Stimulated activated CD8-positive, alpha-beta memory T cell treated with anti-CD3 and anti-CD28 coated beads, Interleukin-15, amount 100 ng/mL, for 1 hour (primary cell): ENCODE measurements around the gene HHATL.

Source experiments
- DNase-seq: peaks from one replicate; pipeline ENCODE4 v3.0.0-alpha.2; 2020; ENCODE audit warnings: low read depth

The HHATL gene

DNA sequence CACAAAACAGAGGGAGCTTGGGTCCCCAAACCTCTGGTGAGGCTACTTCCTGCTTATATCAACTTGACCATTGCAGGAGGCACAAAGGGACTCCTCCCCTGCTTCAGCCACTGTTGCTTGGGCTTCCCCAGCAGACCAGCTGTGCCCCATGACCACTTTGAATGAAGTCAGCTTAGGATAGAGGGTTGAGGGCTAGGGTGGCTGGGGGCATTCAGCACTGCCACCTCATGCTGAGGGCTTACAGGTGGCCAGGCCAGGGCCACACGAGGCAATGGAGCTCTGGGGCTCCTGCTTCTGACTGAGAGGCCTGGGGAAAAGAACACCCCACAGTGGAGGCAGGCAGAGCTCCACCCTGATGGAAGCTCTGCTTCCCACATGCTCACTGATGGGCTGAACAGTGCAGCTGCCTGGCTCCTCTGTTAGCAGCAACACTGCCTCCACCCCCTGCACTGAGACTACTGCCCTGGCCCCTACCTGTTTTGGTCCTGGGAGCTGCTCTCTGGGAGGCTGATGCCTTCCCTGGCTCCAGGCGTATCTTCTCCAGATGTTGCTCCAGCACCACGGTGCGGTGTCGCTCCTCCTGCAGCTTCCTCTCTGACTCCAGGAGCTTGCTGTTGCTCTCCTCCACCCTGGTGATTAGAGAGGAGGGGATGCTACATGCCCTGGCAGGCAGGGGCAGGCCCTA lies 10.2 kb upstream of the HHATL start:
- no peak for DNase-seq

DNA sequence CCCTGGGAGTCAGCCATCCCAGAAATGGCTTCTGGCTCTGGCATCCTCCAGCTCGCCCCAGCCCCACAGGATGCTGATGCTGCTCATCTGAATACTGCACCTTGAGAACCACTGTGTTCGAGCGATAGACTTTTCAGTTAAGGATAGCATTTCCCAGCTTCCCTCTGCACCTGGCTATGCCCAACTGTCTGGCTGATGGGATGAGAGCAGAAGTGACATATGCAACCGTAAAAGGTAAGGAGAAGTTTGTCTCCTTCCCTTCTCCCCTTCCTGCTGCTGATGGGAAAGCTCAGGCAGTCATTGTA lies 9.7 kb upstream of the HHATL start:
- no peak for DNase-seq

DNA sequence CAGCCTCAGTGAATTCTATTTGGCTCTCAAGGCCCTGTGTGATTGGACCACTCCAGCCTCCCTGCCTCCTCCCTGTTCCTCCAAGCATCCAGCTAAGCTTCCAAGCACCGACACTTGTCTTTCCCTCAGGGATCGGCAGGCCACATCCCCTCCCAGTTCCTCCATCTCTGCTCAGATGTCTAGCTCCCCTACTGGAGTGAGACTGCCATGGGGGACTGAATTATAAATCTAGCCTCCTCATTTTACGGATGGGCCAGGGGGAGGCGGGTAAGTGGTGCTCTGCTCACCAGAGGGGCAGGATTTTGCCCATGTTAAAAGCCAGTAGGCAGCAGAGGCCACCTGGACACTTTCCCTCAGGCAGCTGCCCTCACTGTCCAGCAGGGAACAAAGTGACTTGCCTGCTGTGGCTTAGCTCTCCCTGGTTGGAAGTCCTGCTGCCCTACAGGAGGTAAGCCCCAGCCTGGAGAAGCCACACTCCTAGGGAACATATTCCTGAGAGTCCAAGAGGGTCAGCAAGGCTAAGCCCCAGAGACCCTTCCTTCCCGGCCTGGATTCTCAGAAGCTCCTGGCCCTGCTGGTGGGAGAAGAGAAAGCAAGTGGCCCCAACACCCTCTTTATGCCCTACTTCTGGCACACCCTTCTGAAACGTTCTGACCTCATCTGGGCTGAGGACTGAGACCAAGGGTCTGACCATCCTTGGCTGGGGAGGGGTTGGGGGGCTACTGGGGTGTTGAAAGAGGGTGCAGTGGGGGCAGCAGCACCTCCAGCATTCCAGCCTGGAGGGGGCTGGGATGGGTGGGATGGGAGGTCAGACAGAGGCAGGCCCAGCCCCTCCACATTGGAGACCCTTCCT lies 9.1 kb upstream of the HHATL start:
- DNase-seq, result no peak

DNA sequence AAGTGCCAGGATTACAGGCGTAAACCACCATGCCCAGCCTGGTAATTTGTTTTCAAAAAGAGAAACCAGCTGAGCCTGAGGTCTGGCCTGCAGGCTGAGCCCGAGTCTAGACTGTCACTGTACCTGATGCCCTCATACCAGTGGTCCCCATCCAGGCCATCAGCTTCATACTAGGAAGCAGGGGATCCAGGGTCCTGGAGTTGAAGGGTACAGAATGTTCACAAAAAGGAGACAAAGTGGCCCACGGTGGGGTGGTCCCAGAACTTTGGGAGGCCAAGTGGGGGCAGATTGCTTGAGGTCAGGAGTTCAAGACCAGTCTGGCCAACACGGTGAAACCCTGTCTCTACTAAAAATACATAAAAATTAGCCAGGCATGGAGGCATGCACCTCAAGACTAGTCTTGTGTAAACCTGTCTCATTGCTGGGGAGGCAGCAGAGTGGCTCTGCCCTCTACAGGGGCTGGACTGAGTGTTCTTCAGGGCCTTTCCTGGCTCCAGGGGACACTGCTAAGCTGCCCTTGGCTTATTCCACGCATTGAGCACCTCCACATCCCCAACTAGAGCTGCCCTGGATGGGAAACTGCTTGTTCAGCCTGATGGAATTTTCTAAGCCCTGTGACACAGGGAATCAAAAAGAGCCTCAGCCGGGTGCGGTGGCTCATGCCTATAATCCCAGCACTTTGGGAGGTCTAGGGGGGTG lies 7.9 kb upstream of the HHATL start:
- no peak for DNase-seq

DNA sequence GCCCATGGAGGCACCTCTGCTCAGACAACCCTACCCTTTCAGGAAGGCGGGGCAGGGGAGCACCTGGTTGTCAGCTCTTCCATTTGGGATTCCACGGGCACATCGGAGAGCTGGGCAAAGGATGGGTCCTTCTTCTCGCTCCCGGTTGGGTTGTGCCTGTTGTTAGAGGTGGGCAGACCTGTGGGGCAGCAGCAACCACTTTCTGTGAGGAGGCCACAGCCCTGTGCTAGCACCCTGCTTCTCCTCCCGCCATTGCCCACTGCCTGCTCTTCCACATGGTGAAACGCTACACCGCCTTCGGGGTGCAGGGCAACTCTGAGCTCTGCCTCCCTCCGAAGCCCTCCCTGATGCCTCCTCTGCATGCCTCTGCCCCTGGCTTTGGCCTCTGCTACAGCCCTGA lies 7.0 kb upstream of the HHATL start:
- DNase-seq, result no peak

DNA sequence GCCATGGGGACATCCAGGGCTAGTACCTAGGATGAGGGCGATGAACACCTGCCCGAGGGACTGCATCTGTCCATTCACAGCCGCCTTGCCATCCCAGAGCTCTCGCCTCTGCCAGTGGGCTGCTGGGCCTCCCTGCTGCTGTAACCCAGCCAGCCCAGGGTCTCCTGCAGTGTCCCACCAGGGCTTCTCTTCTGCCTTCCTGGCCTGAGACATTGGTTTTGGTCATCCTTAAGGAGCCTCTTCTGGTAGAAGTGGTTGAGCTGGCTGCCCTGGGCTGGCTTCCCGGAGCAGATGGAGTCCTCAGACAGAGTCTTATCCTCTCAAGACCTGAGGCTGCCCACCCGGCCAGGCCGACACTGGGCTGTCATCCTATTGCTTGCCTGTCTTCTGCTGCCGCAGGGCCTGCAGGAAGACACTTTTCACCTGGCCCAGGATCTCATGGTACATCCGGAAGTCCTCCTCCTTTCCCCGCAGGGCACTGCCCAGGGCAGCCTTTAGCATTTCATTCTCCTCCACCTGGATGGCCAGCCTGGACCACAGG lies 6.1 kb upstream of the HHATL start:
- DNase-seq, result no peak

DNA sequence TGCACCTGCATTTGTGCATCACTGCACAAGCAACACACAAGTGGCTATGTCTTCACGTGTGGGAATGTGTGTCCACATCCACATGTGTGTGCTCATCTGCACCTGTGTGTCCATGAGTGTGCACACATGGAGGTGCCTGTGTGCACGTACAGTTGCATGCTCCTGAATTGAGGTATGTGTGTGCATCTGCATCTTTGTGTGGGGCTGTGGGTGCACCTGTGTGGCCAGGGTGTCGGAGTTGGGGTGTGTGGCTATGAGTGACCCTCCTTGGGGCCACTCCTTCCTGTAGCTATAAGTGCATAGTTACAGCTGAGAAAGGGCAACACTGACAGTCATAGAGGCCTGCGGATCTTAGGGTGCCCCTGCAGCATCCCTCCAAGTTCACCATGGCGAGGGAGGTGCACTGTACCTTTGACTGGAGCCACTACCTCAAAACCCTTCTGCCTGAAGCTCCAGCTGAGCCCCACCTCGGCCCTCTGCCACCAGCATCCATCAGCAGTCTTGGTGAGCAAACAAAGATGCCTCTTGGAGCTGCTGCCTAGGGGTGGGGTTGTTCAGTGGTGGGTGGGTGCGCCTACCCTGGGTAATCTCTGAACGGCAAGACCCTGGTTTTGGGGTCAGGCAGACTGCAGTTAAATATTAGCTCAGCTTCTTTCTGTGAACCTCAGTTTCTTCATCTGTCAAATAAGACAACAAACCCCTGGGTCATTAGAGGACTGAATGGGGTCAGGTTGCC lies 5.2 kb upstream of the HHATL start:
- no peak for DNase-seq

DNA sequence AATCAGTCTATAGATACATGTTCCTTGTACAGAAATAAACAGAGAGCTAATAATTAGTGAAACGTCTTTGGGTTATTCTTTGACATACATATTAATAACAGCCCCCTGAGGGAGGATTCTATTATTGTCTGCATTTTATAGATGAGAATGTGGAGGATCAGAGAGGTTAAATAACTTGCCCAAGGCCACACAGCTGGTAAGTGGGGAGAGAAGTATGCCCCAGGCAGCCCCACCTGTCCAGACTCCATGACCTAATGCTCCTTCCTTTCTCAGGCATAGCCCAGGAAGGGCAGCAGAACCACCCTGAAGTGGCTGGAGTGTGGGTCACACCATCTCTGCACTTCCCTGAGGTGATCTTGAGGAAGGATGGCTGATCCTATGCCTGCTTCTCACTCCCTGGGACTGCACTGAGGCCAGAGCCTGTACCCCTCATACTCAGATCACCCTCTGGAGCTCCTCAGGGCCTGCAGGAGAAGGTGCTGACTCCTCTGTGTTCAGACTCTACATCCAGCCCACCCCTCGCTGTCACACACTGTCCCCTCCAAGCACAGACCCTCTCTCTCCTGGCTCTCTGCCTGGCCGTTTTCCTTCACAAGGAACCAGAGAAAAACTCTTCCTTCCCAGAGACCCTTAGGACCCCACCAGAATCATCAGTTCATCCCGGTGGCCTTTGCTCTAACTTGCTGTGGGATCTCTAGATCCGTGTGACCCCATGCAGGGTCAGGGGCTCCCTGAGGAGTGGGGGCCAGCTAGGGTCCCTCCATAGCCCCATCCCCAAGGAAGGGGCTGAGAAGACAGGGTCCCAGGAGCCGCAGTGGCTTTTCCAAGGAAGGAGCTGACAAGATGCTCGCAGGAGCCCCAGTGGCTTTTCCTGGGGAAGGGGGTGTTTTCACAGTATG lies 4.4 kb upstream of the HHATL start:
- DNase-seq, result no peak

DNA sequence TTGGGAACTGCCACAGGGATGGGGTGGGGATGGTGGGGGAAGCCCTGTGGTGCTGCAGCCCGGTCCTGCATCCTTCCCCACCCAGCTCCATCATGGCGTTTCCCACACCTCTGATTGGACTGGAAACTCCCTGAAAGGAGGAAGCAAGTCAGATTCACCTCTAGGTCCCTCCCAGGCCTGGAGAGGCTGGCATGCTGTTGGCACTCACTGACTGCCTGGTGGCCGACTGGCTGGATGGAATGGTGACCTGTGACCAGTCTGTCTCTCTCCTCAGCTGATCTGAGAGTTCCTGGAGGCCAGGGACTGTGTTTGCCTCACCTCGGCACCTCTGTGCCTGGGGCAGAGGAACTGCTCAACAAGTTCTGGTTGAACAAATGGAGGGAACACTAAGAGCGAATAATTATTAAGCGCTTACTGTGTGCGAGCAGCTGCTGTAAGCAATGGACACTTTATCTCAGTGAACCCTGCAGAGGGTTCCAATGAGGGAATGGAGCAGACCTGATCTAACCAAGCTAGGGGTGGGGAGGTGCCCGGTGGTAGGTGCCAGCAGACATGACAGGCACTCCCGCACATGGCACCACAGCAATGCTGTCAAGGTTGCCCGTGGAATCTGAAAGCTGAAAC lies 3.5 kb upstream of the HHATL start:
- no peak for DNase-seq

DNA sequence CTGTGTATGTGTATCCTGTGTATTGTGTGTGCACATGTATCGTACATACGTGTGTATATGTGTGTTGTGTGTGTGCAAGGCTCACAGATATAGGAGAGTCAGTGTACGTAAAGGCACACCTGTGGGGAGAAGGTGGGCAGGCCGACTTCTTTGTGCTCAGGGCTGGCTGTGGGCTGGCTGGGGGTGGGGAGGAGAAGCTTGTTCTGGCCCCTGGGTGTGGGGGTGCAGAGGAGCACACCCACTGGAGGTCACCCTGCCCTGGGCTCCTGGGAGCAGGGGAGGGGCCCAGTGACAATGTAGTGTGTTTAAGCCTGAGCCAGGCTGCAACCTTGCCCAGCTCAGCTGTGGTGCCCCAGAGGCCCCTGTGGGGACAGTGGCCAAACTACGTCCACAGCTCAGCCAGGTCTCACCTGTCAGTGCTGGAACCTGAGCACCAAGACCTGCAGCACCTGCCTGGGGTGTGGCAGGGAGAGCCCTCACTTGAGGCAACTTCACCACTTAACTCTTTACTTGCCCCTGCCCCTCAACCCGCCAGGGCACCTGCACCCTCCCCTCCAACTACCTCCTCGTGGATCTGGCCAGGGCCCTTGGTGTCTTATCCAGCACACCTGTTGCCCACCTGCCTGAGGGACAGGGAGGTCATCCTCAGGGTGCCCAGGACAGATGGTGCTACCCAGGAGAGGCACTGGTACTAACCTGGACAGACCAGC lies 2.6 kb upstream of the HHATL start:
- DNase-seq, result no peak

DNA sequence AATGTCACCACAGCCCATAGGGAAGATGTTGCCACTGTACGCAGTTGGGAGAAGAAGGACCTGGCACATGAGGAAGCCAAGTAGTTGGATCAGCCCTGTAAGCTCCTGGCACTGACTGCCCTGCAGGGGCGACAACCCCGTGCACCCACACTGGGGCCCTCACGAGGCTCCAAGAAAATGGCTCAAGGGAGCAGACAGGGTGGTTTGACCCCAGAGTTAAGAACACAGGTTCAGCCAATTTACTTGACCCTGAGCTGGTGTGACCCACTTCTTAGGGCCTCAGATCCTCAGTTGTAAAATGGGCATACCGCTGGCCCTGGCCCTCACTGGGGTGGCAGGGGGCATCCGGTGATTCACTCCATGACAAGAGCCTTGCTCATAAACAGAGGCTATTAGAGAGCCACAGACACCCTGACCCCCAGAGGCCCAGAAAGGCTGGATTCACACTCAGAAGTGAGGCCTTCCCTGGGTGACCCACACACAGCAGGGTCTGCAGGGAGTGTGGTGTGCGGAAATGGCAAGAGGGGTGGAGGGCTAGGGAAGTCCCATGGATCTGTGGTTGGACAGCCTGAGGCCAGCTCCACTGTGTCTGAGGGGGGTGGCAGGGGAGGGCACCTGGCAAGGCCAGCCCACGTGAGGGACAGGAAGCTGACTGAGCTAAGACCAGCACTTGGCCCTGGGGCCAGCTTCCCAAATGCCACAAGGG lies 1.7 kb upstream of the HHATL start:
- no peak for DNase-seq

DNA sequence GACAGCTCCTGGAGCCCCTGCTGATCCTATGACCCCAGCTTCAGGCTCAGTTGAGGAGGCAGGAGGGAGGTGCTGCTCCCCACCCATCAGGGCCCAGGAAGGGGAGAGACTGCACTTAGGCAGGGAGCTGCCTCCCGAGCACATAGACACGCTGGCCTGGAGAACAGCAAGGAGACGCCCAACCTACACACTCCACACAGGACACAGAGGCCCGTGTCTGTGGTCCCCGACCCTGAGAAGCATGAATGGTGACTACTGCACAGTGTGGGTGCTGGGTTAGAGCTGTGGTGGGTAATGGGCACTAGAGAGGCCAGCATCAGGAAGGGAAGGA lies 1.1 kb upstream of the HHATL start:
- DNase-seq, result no peak

DNA sequence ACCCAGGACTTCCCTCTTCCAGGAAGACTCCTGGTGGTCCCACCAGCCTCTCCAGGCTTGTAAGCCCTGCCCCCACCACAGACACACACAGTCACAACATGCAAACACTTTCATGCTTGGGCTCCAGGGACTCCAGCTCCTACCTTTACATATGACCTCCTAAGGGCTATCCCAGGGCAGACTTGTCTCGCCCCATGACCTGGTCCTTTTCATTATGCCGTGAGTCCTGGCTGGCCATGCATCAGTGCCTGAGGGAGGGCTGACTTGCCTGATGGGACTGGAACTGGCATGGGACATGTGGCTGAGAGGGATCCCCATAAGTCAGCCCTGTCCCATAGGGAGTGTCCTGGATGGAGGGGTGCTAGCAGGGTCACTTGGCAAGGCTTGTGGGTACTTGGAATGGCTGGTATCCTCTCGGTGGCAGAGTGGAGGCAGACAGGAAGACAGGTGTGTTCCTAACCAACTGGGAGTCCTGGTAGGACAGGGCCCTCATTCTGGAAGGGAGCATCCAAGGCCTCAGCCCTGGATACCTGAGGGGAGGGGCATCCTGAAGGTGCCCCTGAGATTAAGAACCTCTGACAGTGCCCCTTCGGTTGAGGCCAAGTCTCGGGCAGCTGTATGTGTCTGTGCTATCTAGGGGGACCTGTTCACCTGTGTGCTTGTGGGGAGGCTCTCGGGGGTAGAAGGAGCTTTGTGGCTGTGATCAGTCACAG lies 540 bp upstream of the HHATL start:
- no peak for DNase-seq

DNA sequence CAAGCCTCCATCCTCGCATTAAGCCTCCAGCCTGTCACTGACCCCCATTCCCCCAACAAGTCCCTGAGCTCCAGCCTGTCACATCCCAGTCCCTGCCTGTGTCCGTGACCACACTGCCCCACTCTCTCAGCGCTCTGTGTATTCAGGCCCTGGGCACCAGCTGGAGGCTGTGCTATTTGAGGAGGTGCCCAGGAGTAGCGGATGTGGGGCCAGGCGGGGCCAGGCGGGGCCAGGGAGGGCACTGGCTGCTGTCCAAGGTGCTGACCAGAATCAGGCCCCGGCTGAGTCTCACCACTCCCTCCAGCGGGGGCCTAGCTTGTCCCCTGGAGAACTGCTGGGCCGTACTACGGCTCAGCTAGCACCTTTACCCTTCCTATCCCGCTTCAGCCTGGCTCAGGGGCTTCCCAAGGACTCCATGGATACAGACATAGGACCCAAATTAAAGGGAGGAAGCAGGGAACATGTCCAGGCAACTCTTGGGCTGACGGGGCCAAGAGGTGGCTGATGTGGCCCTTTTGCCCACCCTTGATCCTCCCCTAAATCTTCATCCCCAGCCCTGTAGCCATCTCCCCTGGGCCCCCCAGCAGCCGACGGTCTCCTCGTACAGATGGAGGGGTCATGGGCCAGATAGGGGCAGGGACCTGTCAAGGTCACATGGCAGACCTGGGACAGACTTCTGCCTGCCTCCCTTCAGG lies 1.1 kb downstream of the HHATL start:
- DNase-seq, result peak; percentile 8

DNA sequence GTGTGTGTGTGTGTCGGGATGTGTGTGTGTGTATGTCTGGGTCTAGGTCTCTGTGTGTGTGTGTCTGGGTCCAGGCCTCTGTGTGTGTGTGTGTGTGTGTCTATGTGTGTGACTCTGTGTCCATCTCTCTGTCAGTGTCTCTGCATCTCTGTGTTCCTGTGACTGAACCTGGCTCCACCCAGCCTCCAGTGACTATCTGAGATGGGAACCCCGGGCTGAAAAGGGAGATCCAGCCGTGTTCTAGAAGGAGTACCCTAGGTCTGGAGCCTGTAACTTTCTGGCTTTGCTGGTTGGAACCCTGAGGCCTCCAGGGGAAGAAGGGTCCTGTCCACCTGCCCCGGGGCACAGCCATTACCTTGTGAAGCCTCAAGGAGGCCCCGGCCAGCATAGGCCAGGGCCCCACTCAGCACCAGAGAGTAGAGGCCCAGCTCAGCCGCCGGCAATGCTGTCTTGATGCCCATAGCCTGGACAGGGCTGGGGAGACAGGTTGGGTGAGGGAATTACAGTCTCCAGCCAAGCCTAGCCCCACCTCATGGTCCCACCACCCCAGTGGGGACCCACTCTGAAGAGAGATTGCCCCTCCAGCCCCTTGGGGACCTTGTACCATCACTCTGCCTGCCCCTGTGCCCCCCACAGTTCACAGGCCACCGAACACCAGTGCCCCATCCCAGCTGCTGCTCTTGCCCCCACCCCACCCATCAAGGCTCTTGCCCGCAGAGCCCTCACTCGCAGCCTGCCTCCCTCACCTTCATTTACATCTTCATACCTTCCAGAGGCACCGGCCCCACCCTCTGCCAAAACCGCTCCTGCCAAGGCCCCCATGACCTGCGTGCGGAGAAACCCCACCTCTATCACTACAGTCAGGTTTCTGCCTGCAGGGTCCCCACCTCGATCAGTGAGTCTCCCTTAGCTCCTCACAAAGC lies 2.0 kb downstream of the HHATL start:
- no peak for DNase-seq

DNA sequence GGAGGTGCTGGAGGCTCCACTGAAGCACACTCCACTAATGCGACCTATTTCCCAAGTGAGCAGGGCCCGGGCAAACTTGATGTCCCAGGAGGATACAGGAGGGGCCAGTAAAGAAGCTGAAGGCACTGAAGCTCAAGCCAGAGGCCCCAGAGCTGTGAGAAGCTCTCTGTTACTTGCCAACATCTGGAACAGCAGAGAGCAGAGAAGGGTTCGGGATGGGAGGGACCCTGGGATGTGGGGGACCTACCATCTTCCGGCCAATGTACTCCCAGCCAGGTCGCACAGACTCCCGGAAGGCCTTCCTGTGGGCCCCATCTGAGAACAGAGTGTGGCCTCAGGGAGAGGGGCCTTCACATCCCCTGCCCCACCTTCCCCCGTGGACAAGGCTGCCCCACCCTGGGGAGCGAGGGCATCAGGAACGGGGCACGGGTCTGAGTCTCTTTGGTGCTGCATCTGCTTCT lies 3.1 kb downstream of the HHATL start:
- no peak for DNase-seq

DNA sequence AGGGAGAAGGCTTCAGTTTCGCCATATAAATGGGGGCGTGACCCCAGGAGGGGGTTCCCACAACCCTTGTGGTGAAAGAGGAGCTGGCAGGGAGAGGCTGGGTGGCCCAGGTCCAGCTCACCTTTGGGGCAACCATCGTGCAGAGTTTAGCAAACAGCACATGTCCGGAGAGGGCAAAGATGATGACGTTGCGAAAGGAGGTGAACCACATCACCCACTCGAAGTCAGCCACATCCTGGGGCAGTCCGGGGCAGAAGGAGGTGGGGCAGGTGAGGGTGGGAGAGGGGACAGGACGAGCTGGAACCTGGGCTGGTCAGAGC lies 3.7 kb downstream of the HHATL start:
- no peak for DNase-seq
